SK-N-SH (cell line): ENCODE results near the gene SPACA9. TPM values are rescaled to one million over a fixed set of nuclear protein-coding genes. Genes with fewer than 3 reads are reported as not detected.

Experiments
- CTCF ChIA-PET: fragments of 300-600, 350-600 bp; formaldehyde crosslinking; extraction: SDS; loops from one replicate; lab custom pipeline; 2021; lab: Yijun Ruan, JAX
- POLR2A ChIA-PET: fragments of 350-600 bp; sonication (Branson Sonifier 250); formaldehyde crosslinking; extraction: SDS; loops from one replicate; lab custom pipeline; 2020; ENCODE audit warnings: antibody characterized with exemption, inconsistent platforms; lab: Yijun Ruan, JAX
- DNase-seq: peaks from one replicate; pipeline ENCODE4 v3.0.0; 2012
- H2AFZ ChIP-seq: fragments of 200-600 bp; sonication (generic); 2 replicates; pipeline ENCODE4 v1.8.1; 2016; ENCODE audit warnings: antibody characterized with exemption, mild to moderate bottlenecking, low read depth
- H3F3A ChIP-seq: fragments of 200-600 bp; sonication (generic); replicated peaks from 2 replicates; pipeline ENCODE3; 2016; ENCODE audit warnings: antibody characterized with exemption, mild to moderate bottlenecking; ENCODE audit not compliant: insufficient read depth
- H3K27ac ChIP-seq, 2 experiments: fragments of 200-500 bp in 1 of 2; fragments of 200-600 bp in 1 of 2; sonication (Bioruptor generic) in 1 of 2; sonication (generic), shearing (Covaris generic) in 1 of 2; 2 replicates each; pipeline versions ENCODE4 v1.5.1 to v1.6.1; 2014 to 2016; ENCODE audit warnings: low read depth in 2 of 2, inconsistent platforms in 1 of 2, low read length in 1 of 2, mild to moderate bottlenecking in 1 of 2, mixed read lengths in 1 of 2
- H3K27me3 ChIP-seq: fragments of 200-600 bp; sonication (generic), shearing (Covaris generic); 2 replicates; pipeline ENCODE4 v1.6.1; 2016; ENCODE audit warnings: mixed run types; ENCODE audit not compliant: insufficient read depth
- H3K36me3 ChIP-seq, 2 experiments: fragments of 200-500 bp in 1 of 2; fragments of 200-600 bp in 1 of 2; sonication (Bioruptor generic) in 1 of 2; sonication (generic) in 1 of 2; replicated peaks in 1 of 2; 2 replicates each; pipeline versions ENCODE3 to v1.5.1; 2014 to 2016; ENCODE audit warnings: low read length in 1 of 2, mild to moderate bottlenecking in 1 of 2; ENCODE audit not compliant: insufficient read depth in 2 of 2, control insufficient read depth in 1 of 2
- H3K4me1 ChIP-seq, 2 experiments: fragments of 200-500 bp in 1 of 2; fragments of 200-600 bp in 1 of 2; sonication (Bioruptor generic) in 1 of 2; sonication (generic), shearing (Covaris generic) in 1 of 2; 2 replicates each; pipeline versions ENCODE4 v1.5.1 to v1.6.1; 2014 to 2016; ENCODE audit warnings: low read depth in 1 of 2, low read length in 1 of 2, mixed run types in 1 of 2; ENCODE audit not compliant: insufficient read depth in 2 of 2, control insufficient read depth in 1 of 2
- H3K4me2 ChIP-seq: fragments of 200-600 bp; sonication (generic), shearing (Covaris generic); 2 replicates; pipeline ENCODE4 v1.6.1; 2017; ENCODE audit warnings: mixed run types
- H3K4me3 ChIP-seq, 2 experiments: fragments of 200-500 bp in 1 of 2; fragments of 200-600 bp in 1 of 2; sonication (Bioruptor generic) in 1 of 2; sonication (generic), shearing (Covaris generic) in 1 of 2; 2 replicates each; pipeline versions ENCODE4 v1.5.1 to v1.8.1; 2014 to 2016; ENCODE audit warnings: low read depth in 2 of 2, inconsistent platforms in 1 of 2, low read length in 1 of 2, mild to moderate bottlenecking in 1 of 2, mixed read lengths in 1 of 2, moderate library complexity in 1 of 2
- H3K79me2 ChIP-seq: fragments of 200-600 bp; sonication (generic); 2 replicates; pipeline ENCODE4 v1.8.1; 2017; ENCODE audit warnings: mild to moderate bottlenecking; ENCODE audit not compliant: insufficient read depth
- H3K9ac ChIP-seq: fragments of 200-600 bp; sonication (generic); 2 replicates; pipeline ENCODE4 v1.6.1; 2017; ENCODE audit warnings: mixed run types
- H3K9me2 ChIP-seq: fragments of 200-600 bp; sonication (generic); 2 replicates; pipeline ENCODE4 v1.6.1; 2017; ENCODE audit warnings: mixed run types
- H3K9me3 ChIP-seq: fragments of 200-600 bp; sonication (generic); 2 replicates; pipeline ENCODE4 v1.6.1; 2017; ENCODE audit warnings: mixed run types, mild to moderate bottlenecking, moderate library complexity
- H4K20me1 ChIP-seq: fragments of 200-600 bp; sonication (generic); 2 replicates; pipeline ENCODE4 v1.6.1; 2017; ENCODE audit warnings: mild to moderate bottlenecking, mixed run types; ENCODE audit not compliant: insufficient read depth
- CHD2 ChIP-seq: fragments of 150-350 bp; IDR thresholded peaks from 2 replicates; pipeline ENCODE4 v1.6.1; 2018; ENCODE audit warnings: low read length; ENCODE audit not compliant: partially characterized antibody
- EP300 ChIP-seq, 2 experiments: IDR thresholded peaks; 2 replicates each; pipeline versions ENCODE4 v1.4.0 to v1.6.1; 2012; ENCODE audit warnings: borderline replicate concordance in 1 of 2, low read depth in 1 of 2, low read length in 1 of 2
- FOSL2 ChIP-seq: IDR thresholded peaks from 2 replicates; pipeline ENCODE4 v1.4.0; 2012; ENCODE audit warnings: low read depth, mild to moderate bottlenecking, moderate library complexity, borderline replicate concordance
- FOXM1 ChIP-seq: IDR thresholded peaks from 2 replicates; pipeline ENCODE4 v1.4.0; 2012; ENCODE audit warnings: low read depth, mild to moderate bottlenecking
- GABPA ChIP-seq: IDR thresholded peaks from 2 replicates; pipeline ENCODE4 v1.4.0; 2012; ENCODE audit warnings: low read depth, mild to moderate bottlenecking
- IRF3 ChIP-seq: fragments of 150-350 bp; IDR thresholded peaks from 2 replicates; pipeline ENCODE4 v1.6.1; 2016; ENCODE audit warnings: mild to moderate bottlenecking, low read depth, low read length
- MAX ChIP-seq: IDR thresholded peaks from 2 replicates; pipeline ENCODE4 v1.4.0; 2012; ENCODE audit warnings: low read depth
- MXI1 ChIP-seq: IDR thresholded peaks from 2 replicates; pipeline ENCODE4 v1.6.1; 2012; ENCODE audit warnings: mild to moderate bottlenecking, low read depth, low read length, improper control_type of control experiment
- PBX3 ChIP-seq: IDR thresholded peaks from 2 replicates; pipeline ENCODE4; 2012
- POLR2AphosphoS5 ChIP-seq: IDR thresholded peaks from 2 replicates; pipeline ENCODE4 v1.6.1; 2012; ENCODE audit warnings: low read depth, low read length
- RXRA ChIP-seq: IDR thresholded peaks from 2 replicates; pipeline ENCODE4 v1.4.0; 2012; ENCODE audit warnings: low read depth, mild to moderate bottlenecking, borderline replicate concordance
- TEAD4 ChIP-seq: IDR thresholded peaks from 2 replicates; pipeline ENCODE4 v1.4.0; 2012; ENCODE audit warnings: mild to moderate bottlenecking, borderline replicate concordance; ENCODE audit not compliant: insufficient read depth
- USF1 ChIP-seq: IDR thresholded peaks from 2 replicates; pipeline ENCODE4 v1.4.0; 2012; ENCODE audit warnings: low read depth, borderline replicate concordance
- USF2 ChIP-seq: fragments of 150-350 bp; IDR thresholded peaks from 2 replicates; pipeline ENCODE4 v1.6.1; 2017; ENCODE audit warnings: antibody characterized with exemption, low read length, low read depth, borderline replicate concordance
- WGBS: methylation state at CpG from one replicate; pipeline ENCODE4 v1.1.6; 2017; ENCODE audit warnings: low lambda C conversion rate; 5-methylcytosine and 5-hydroxymethylcytosine counted together
- polyA plus RNA-seq, 3 experiments: library from polyadenylated mRNA; depleted of rRNA; stranded (reverse); fragments of >200 nt; gene quantifications; 2 replicates each; pipeline ENCODE4 v1.2.3, GENCODE V29; 2012

Gene SPACA9
- polyA plus RNA-seq, 1 of the 3 experiments (the other 2 are of a cell fraction): 9.8 TPM

- no peaks in the 10 kb centered on the region for H3K4me1 ChIP-seq
- no peak overlapping the region for H3K4me3 ChIP-seq
- no peak overlapping the region for H3K9ac ChIP-seq
- TF ChIP-seq POLR2AphosphoS5: no peak
- no peak for TF ChIP-seq USF1
- TF ChIP-seq USF2: no peak
- TF ChIP-seq MXI1: no peak
- TF ChIP-seq FOSL2: no peak
- no peak for TF ChIP-seq RXRA
- TF ChIP-seq MAX: no peak
- TF ChIP-seq PBX3: no peak
- no peak for TF ChIP-seq IRF3
- TF ChIP-seq CHD2: no peak
- TF ChIP-seq TEAD4: no peak
- TF ChIP-seq EP300 (IDR thresholded peaks at IDR 0.05; ENCODE audit: borderline replicate concordance in 1 of 2, low read depth in 1 of 2, low read length in 1 of 2): no peak
- TF ChIP-seq GABPA: no peak
- TF ChIP-seq FOXM1: no peak
- DNase-seq: no peak
- peaks cover 36 to 78% of the 10 kb centered on the region in 2 experiments for H3K36me3 ChIP-seq
- H3K4me2 ChIP-seq: no peak overlapping the region
- H3K79me2 ChIP-seq: no peaks in the 10 kb centered on the region
- WGBS: 97% methylated on average over 10 of the region's 13 CpGs
- ChIA-PET POLR2A (no interaction called here), CTCF (interaction anchor here (1.0 to 1.4 kb wide), 2 partner anchors 14 to 92 kb away, joined by 3 to 4 read pairs; no protein-coding TSS in a partner anchor)
- H3K9me2 ChIP-seq: no peaks in the 10 kb centered on the region
- no peak overlapping the region for H3K27ac ChIP-seq
- H3F3A ChIP-seq: no peaks in the 10 kb centered on the region
- no peaks in the 10 kb centered on the region for H3K27me3 ChIP-seq
- H3K9me3 ChIP-seq: no peaks in the 10 kb centered on the region
- H2AFZ ChIP-seq: no peak overlapping the region
- no peaks in the 10 kb centered on the region for H4K20me1 ChIP-seq
Observed at GRCh38 chr9:132896264-132896663, 17.6 kb downstream of the SPACA9 start.
